Nucleus accumbens (tissue), 56 donors: Measurements from ENCODE around the gene TMEM121B.

Experiments
- DNase-seq, 56 donors: peaks; one replicate each; lab custom pipeline; 2025; lab: John Stamatoyannopoulos, UW

The TMEM121B gene

DNA sequence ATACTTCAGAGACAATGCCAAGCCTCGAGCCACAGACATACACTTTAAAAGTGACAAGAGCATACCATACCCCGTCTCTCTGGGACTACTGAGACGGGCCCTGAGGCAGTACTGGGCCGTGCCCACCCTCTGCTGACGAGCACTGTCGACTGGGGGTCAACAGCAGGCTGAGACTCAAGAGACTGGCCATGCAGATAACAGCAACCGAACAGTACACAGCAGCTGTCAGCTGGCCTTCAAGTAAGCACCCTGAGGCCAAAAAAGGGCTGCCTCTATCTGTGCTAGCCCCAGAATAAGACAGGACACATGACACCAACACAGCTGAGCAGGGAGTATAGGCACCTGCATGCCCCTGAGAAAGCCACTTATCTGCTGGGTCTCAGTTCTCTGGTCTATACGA lies 18.9 kb upstream of the TMEM121B start:
- DNase-seq = no peak

GRCh38 chr22:17138513-17138912 lies 17.4 kb upstream of the TMEM121B start:
- peak in 2 of 56 donors; percentile 16 to 25 for DNase-seq

GRCh38 chr22:17137861-17138425 lies 16.8 kb upstream of the TMEM121B start:
- no peak for DNase-seq

GRCh38 chr22:17137170-17137569 lies 16.0 kb upstream of the TMEM121B start:
- DNase-seq = no peak

DNA sequence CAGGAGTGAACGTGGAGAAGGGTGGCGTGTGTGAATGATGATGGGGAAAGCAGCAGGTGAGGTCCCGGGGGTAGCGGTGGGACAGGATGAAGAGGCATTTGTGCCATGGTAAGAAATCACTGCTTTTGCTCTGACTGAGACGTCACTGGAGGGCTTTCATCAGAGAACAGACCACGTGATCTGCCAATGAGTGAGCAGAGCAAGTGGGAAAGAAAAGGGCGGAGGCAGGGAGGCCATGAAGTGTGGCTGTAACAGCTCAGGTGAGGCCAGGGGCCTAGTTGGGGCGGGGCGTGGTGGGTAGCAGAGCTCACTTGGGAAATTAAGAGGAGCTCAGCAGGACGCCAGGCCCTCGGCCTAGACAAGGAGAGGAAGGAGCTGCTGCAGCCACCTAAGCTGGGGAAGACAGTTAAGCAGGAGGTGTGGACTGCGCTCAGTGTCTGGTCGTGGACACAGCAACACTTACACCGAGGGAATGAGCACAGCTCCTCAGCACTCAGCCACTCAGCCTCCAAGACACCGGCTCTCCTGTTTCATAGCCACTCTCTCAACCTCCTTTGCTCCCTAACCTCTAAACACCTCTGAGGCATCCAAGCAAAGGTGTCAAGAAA lies 14.1 kb upstream of the TMEM121B start:
- no peak for DNase-seq

DNA sequence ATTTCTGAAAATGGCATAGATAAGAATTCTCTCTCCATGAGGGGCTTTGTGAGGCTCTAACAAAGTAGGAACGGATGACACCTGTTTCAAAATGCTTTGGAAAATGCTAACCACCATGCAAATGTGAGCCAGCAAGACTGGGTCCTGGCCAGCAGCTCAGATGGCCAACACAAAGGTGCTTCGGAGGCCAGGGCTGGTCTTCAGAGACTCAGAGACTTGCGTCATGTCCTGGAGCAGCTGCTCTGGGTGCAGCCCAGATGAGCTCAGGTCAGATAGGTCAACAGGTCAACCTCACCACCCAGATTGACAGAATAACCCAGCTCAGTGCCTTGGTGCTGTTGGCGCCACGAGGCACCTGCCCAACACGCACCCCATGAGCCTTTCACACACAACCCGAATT lies 12.0 kb upstream of the TMEM121B start:
- no peak for DNase-seq

- DNase-seq = no peak
Measured at GRCh38 chr22:17132112-17132511, 11.0 kb upstream of the TMEM121B start.

GRCh38 chr22:17131686-17132085 lies 10.5 kb upstream of the TMEM121B start:
- peak in 38 of 56 donors; percentile 19 to 83 (median 46) for DNase-seq

DNA sequence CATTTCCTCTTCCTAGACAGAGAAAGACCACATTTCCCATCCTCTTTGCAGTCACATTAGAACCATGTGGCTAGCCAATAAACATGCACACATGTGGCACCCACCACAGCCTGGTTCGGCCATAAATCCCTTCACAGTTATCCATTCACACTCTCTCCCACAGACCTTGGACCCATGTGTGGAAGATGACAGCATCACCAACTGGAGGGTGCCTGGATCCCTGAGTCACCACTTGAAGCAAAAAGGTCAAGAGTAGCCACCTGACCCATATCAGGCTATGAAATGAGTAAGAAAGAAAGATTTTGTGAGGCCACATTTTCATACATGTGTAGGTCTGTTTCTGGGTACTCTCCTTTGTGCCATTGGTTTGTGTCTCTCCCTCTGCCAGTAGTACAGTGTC lies 9.0 kb upstream of the TMEM121B start:
- no peak for DNase-seq

DNA sequence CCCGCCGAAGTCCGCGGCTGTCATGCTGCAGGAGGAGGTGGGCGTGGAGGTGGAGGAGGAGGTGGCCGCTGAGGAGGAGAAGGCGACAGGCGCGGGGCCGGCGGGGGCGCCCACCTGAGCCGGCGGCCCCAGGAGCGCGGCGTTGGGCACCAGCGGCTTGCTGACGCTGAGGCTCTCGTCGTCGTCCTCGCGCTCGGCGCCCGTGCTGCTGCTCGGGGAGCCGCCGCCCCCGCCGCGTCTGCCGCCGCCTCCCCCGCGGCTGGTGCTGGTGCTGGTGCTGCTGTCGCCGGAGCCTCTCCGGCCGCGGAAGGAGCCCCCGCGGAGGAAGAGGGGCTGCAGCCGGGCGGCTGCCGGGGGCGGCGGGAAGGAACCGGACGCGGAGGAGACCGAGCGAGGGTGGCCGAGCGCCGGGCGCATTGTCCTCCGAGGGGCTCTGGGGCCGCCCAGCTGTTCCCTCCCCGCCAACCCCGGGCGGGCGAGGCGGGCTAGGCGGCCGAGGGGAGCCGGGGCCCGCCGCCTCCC lies 388 bp downstream of the TMEM121B start:
- DNase-seq = peak in 2 of 56 donors; percentile 29 to 34

GRCh38 chr22:17120281-17120680 lies 879 bp downstream of the TMEM121B start:
- DNase-seq = peak in 1 of 56 donors; percentile 15

GRCh38 chr22:17119481-17120202 lies 1.5 kb downstream of the TMEM121B start:
- DNase-seq = peak in 3 of 56 donors; percentile 9 to 29 (median 23)

DNA sequence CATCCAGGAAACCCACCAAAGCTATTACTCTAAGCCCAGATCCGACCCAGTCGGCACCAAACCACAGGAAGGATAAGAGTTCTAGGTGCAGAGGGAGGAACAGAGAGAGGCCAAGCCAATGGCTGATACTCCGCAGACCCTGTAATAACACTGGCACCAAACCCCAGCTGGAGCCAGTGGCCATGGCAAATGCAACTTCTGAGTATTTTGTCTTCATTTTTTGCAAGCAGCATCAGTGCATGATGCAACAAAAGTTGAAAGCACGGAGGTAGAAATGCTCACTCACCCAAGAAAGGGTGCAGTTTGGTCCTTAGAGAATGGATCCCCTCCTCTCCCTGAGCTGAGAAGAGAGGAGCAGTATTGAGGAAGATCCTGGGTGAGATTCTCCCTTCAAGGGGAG lies 2.8 kb downstream of the TMEM121B start:
- DNase-seq = no peak

DNA sequence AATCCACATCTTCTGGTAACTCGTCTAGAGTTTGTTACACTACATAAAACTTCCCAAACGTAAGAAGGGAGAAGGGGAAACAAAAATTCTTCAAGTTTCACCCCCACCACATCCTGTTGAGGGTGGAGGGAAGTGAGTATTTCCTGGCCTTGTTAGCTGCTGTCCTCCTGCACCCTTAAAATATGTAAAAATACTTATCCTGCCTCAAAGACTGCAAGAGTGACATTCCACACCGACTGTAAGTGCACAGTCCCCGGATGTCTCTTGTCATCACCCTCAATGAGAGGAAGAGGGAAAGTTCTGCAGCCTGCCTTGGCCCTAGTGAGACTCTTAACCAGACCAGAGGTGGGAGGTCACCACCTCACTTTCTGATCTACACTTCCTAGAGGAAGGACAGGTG lies 3.3 kb downstream of the TMEM121B start:
- peak in 1 of 56 donors; percentile 16 for DNase-seq

DNA sequence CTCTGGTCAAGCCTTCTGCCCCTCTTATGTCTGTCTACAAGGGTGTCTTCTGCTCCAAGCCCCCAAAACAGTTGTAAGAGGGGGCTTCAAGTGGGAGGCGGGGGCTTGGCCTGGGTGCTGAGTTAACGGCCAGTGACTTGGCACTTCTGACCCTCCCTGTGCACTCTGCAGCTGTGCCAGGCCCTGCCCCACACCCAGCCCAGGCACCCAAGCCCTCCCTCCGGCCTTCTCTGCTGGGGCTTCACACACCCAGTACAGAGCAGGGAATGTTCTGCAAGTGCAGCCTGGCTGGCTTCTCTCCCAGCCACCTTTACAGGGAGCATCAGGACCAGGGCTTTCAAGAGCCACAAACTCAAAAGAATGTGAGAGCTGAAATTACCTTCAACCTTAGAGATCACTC lies 3.8 kb downstream of the TMEM121B start:
- DNase-seq = no peak

GRCh38 chr22:17116572-17117330 lies 4.4 kb downstream of the TMEM121B start:
- no peak for DNase-seq

- no peak for DNase-seq
Measured at GRCh38 chr22:17115945-17116565, 5.1 kb downstream of the TMEM121B start.

DNA sequence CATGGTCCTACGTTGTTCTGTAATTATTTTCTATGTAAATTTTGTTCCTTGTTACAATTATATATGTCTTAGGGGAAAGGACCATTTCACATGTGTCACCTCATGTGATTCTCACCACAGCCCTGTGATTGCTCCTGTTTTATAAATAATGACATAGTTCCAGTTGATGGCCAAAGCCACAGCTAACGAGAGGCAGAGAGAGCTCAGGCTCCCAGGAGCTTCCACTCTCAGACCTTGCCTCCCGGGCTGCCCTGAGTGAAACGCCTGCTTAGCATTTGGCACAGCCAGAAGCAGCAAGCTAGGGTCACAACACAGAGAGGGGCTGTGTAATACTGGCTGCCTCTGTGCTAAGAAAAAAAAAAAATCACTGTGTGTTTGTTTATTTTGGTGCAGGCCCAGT lies 5.9 kb downstream of the TMEM121B start:
- no peak for DNase-seq

DNA sequence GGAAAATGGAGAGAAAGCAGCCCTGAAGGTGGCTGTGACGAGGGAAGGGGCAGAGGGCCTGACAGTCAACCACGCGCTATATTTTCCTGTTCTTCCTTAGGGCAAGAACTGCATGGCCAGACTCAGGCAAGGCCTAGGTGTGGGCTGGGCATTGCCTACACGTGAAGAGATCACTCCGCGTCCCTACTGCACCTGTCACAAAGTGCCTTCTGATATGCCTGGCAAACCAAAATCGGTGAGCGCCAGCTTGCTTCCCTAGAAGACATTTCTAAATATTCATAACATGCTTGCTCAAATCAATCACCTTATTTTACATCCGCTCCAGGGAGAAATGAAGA lies 6.3 kb downstream of the TMEM121B start:
- no peak for DNase-seq

DNA sequence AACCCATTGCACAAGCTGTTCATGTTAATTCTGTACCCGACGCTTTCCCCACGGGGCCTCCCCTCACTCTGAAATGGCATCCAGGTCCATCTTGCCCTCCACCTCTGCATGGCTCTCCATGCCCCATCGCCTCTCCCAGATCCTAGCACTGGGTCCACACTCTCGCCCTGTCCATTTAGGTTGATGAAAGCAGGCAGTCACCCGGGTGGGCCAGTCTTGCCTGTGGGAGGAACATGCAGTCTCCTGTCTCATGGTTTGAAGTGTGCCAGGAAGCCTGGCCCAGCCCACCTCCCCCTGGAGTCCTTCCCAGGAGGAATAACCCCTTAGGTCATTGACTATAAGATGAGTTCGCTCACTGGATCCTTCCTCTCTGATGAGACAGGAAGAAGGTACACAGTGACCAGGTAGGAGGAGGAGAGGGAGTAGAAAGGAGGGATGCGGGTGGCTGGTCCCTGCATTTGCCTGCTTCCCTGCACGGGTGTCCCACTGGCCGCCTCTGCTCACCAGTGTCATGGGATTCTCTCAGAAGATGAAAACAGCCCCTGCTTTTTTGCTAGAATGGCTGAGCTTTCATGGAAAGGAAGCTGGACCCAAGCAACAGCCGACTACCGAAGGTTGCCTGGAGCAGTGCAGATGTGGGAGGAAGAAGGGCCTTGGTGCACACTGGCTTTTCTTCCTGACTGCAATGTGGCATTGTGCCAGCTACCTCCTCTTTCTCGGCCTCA lies 6.8 kb downstream of the TMEM121B start:
- DNase-seq = no peak
